ENCODE results near the gene NPAS3. TPM values are rescaled to one million over a fixed set of nuclear protein-coding genes. Genes with fewer than 3 reads are reported as not detected.

Gene NPAS3
- total and polyA plus RNA-seq, 7 donors = 0.36 to 6.4 (median 4.6) TPM; not detected in 2

DNA sequence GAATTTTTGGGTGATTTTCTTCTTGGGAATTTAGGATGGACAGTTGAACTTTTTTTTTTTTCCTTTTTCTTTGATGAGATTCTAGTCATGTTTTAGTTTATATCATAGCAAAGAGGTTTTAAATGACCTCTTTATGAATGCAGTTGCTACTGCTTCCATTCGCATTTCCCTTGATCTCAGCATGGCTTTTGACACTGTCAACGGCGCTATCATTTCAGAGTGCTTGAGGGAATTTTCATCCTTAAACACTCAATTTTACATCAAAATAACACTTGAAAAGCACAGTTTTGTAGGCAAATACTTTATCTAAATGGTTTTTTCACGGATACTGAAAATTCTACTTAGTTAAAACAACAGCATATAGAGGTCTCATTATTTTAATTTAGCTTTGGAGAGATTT, 195.5 kb downstream of the NPAS3 start:
- DNase-seq = no peak
- 89 to 94% methylated on average over 4 of the region's 4 CpGs for WGBS, 2 donors
- TF ChIP-seq POLR2A (IDR thresholded peaks at IDR 0.05) (no peak), POLR2AphosphoS5 (IDR thresholded peaks at IDR 0.05) (no peak), EP300 (IDR thresholded peaks at IDR 0.05) (no peak)
- TF ChIP-seq, protein P1, sequence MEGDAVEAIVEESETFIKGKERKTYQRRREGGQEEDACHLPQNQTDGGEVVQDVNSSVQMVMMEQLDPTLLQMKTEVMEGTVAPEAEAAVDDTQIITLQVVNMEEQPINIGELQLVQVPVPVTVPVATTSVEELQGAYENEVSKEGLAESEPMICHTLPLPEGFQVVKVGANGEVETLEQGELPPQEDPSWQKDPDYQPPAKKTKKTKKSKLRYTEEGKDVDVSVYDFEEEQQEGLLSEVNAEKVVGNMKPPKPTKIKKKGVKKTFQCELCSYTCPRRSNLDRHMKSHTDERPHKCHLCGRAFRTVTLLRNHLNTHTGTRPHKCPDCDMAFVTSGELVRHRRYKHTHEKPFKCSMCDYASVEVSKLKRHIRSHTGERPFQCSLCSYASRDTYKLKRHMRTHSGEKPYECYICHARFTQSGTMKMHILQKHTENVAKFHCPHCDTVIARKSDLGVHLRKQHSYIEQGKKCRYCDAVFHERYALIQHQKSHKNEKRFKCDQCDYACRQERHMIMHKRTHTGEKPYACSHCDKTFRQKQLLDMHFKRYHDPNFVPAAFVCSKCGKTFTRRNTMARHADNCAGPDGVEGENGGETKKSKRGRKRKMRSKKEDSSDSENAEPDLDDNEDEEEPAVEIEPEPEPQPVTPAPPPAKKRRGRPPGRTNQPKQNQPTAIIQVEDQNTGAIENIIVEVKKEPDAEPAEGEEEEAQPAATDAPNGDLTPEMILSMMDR (IDR thresholded peaks at IDR 0.05) = no peak
- intact Hi-C loops (cut with DNase I) = no loop called here
- H3K4me1 ChIP-seq = no peaks in the 10 kb centered on the region
- H3K9me3 ChIP-seq = no peaks in the 10 kb centered on the region
- no peaks in the 10 kb centered on the region for H3K27me3 ChIP-seq
- H3K27ac ChIP-seq = no peak overlapping the region
- H3K36me3 ChIP-seq = no peaks in the 10 kb centered on the region
- no peak overlapping the region for H3K4me3 ChIP-seq

DNA sequence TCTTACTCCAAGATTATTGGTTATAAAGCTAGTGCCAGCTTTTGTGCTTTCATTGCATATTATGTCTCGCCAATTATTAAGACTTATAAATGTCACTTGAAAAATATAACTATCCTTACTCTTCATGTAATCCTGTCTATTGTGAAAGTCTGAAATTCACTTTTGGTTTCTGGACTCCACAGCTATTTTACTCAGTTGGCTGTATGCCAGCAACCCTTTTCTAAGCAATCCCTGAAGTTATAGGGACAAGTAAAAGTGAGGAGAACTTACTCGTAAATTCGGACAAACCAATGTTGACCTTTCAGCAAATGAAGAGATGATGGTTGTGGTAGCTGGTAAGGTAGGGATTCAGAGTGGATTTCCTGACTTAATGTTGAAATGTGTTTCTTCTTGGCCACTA, 196.3 kb downstream of the NPAS3 start:
- DNase-seq = no peak
- Histone ChIP-seq H3K36me3 (no peaks in the 10 kb centered on the region), H3K27me3 (no peaks in the 10 kb centered on the region), H3K4me3 (no peak overlapping the region), H3K27ac (no peak overlapping the region), H3K9me3 (no peaks in the 10 kb centered on the region), H3K4me1 (no peaks in the 10 kb centered on the region)
- WGBS, 2 donors = 83 to 85% methylated on average over 3 of the region's 3 CpGs
- TF ChIP-seq POLR2AphosphoS5 (IDR thresholded peaks at IDR 0.05) (no peak), EP300 (IDR thresholded peaks at IDR 0.05) (no peak), POLR2A (IDR thresholded peaks at IDR 0.05) (no peak)
- TF ChIP-seq, protein P1 (IDR thresholded peaks at IDR 0.05) = no peak
- intact Hi-C loops (cut with DNase I) = no loop called here

DNA sequence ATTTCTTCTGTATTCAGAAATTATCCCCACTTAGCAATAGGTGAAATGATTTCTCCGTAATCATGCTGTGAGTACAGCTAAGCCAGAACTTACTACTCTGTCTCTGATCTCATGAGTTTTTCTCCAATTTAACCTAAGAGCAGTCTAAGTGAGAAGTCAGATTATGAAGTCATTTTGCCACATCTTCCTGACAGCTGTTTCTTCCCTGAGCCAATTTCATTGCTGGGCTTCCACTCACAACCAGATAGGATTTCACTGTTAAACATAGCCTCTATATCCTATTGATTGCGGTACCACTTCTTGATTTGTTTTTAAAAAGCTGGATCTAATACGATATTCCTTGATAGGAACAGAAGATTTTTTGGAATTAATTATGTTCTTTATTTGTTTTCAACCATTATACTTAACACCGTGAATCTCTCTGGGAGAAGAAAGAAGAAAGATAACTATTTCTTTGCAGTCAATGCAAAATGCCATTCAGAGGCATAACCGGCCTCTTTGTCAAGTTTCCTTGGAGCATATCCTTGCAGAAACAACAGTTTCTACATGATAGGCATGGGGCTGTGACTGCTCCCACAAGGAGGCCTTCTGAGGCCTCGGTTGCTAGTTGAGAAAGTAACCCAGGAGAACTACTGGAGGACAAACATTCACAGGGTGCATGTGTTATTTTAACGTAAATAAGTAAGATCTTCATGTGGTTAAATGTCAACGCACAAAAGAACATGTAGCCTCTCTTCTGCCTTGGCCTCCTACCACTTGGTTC, 212.2 kb downstream of the NPAS3 start:
- intact Hi-C loops (cut with DNase I) = no loop called here
- no peak for TF ChIP-seq POLR2A (IDR thresholded peaks at IDR 0.05)
- TF ChIP-seq POLR2AphosphoS5 (IDR thresholded peaks at IDR 0.05) = no peak
- no peak overlapping the region for H3K27ac ChIP-seq
- H3K4me1 ChIP-seq = no peaks in the 10 kb centered on the region
- 93% methylated on average over 8 of the region's 8 CpGs for WGBS, 2 donors
- H3K9me3 ChIP-seq = no peaks in the 10 kb centered on the region
- no peaks in the 10 kb centered on the region for H3K27me3 ChIP-seq
- no peak for DNase-seq
- no peaks in the 10 kb centered on the region for H3K36me3 ChIP-seq
- no peak overlapping the region for H3K4me3 ChIP-seq

DNA sequence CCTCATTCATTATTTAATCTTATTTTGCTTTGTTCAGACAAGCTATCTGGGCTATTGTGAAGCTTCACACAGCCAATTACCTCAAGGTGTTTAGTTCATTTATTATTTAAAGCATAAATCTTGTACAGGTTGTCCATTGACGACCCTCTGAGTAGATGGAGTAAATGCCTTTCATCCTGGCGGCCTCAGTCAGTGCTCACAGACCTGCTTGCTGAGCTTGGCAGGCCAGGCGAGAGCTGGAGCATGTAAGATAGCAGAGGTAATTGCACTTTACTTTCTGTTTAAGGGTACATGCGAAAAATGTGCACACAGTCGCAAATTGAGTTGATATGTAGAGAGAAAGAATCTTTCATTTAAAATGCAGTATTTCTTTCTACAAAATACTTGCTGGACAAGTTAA, 224.4 kb downstream of the NPAS3 start:
- no peak for DNase-seq
- no peak overlapping the region for H3K27ac ChIP-seq
- H3K9me3 ChIP-seq = no peaks in the 10 kb centered on the region
- H3K27me3 ChIP-seq = no peaks in the 10 kb centered on the region
- intact Hi-C loops (cut with DNase I) = no loop called here
- H3K4me1 ChIP-seq = peaks cover 0 to 6% (median 3%) of the 10 kb centered on the region in 4 donors
- no peaks in the 10 kb centered on the region for H3K36me3 ChIP-seq
- H3K4me3 ChIP-seq = no peak overlapping the region
- WGBS, 2 donors = 89 to 94% methylated on average over 5 of the region's 5 CpGs
- no peak for TF ChIP-seq POLR2AphosphoS5 (IDR thresholded peaks at IDR 0.05)
- TF ChIP-seq EP300 (IDR thresholded peaks at IDR 0.05) = no peak
- TF ChIP-seq POLR2A (IDR thresholded peaks at IDR 0.05) = no peak
- TF ChIP-seq, protein P1 (IDR thresholded peaks at IDR 0.05) = no peak

GRCh38 chr14:33163600-33163999, 224.9 kb downstream of the NPAS3 start:
- WGBS, 2 donors = 93 to 97% methylated on average over 2 of the region's 2 CpGs
- TF ChIP-seq, protein P1 (IDR thresholded peaks at IDR 0.05) = no peak
- no peak overlapping the region for H3K27ac ChIP-seq
- H3K36me3 ChIP-seq = no peaks in the 10 kb centered on the region
- no peaks in the 10 kb centered on the region for H3K27me3 ChIP-seq
- no peak for DNase-seq
- intact Hi-C loops (cut with DNase I) = no loop called here
- H3K4me1 ChIP-seq = peaks cover 0 to 6% (median 3%) of the 10 kb centered on the region in 4 donors
- no peak overlapping the region for H3K4me3 ChIP-seq
- H3K9me3 ChIP-seq = no peaks in the 10 kb centered on the region

Data from sigmoid colon (tissue), 7 donors.